Neuronal stem cell (in vitro differentiated cells): ENCODE results near the gene CTSE.

Experiments used
- DNase-seq: peaks from one replicate; pipeline ENCODE4 v3.0.0-alpha.2; 2013; ENCODE audit warnings: low spot score
- H2AFZ ChIP-seq: one replicate; pipeline ENCODE4 v1.6.1; 2013; ENCODE audit warnings: mild to moderate bottlenecking, low read length, inconsistent platforms
- H2AK5ac ChIP-seq: 2 replicates; pipeline ENCODE4 v1.6.1; 2013; ENCODE audit warnings: low read depth, mild to moderate bottlenecking, inconsistent platforms, low read length, moderate library complexity, mixed read lengths
- H2BK120ac ChIP-seq: 2 replicates; pipeline ENCODE4 v1.6.1; 2013; ENCODE audit warnings: low read depth, mild to moderate bottlenecking, inconsistent platforms, low read length, moderate library complexity, mixed read lengths
- H2BK12ac ChIP-seq: one replicate; pipeline ENCODE4 v1.6.1; 2013; ENCODE audit warnings: low read length, inconsistent platforms
- H2BK15ac ChIP-seq: 2 replicates; pipeline ENCODE4 v1.6.1; 2013; ENCODE audit warnings: mild to moderate bottlenecking, low read length, inconsistent platforms, mixed read lengths
- H2BK5ac ChIP-seq: one replicate; pipeline ENCODE4 v1.6.1; 2013; ENCODE audit warnings: inconsistent platforms, mild to moderate bottlenecking, low read length, moderate library complexity
- H3K14ac ChIP-seq: one replicate; pipeline ENCODE4 v1.6.1; 2013; ENCODE audit warnings: low read length, inconsistent platforms
- H3K18ac ChIP-seq: 2 replicates; pipeline ENCODE4 v1.6.1; 2013; ENCODE audit warnings: low read length, inconsistent platforms
- H3K23ac ChIP-seq: 2 replicates; pipeline ENCODE4 v1.6.1; 2013; ENCODE audit warnings: low read depth, mild to moderate bottlenecking, mixed read lengths, low read length, inconsistent platforms; ENCODE audit not compliant: poor library complexity
- H3K27ac ChIP-seq: replicated peaks from 3 replicates; pipeline ENCODE4 v1.5.1; 2013; ENCODE audit warnings: low read length, inconsistent platforms
- H3K27me3 ChIP-seq, 3 experiments: 2 replicates each; pipeline ENCODE4 v1.6.1; 2013; ENCODE audit warnings: low read length in 3 of 3, mild to moderate bottlenecking in 2 of 3, inconsistent platforms in 1 of 3, low read depth in 1 of 3, mixed read lengths in 1 of 3, moderate library complexity in 1 of 3; ENCODE audit not compliant: control insufficient read depth in 3 of 3, insufficient read depth in 3 of 3
- H3K36me3 ChIP-seq, 2 donors: replicated peaks in 1 of 2; 2 replicates each; pipeline ENCODE4 v1.6.1; 2013; ENCODE audit warnings: low read length in 2 of 2; ENCODE audit not compliant: control insufficient read depth in 2 of 2, insufficient read depth in 2 of 2
- H3K4ac ChIP-seq: 2 replicates; pipeline ENCODE4 v1.6.1; 2013; ENCODE audit warnings: inconsistent platforms, mild to moderate bottlenecking, low read length, moderate library complexity
- H3K4me1 ChIP-seq, 2 donors: 1 replicate in 1 of 2; 2 replicates in 1 of 2; pipeline ENCODE4 v1.6.1; 2013; ENCODE audit warnings: low read length in 2 of 2, low read depth in 1 of 2; ENCODE audit not compliant: control insufficient read depth in 2 of 2, insufficient read depth in 1 of 2
- H3K4me2 ChIP-seq: one replicate; pipeline ENCODE4 v1.6.1; 2013; ENCODE audit warnings: mild to moderate bottlenecking, low read length, inconsistent platforms; ENCODE audit not compliant: insufficient read depth, poor library complexity, severe bottlenecking
- H3K4me3 ChIP-seq, 2 donors: 2 replicates each; pipeline ENCODE4 v1.5.1; 2013; ENCODE audit warnings: low read length in 2 of 2, mild to moderate bottlenecking in 2 of 2, inconsistent platforms in 1 of 2, moderate library complexity in 1 of 2
- H3K79me1 ChIP-seq: one replicate; pipeline ENCODE4 v1.6.1; 2013; ENCODE audit warnings: low read depth, mild to moderate bottlenecking, inconsistent platforms, low read length, moderate library complexity
- H3K9ac ChIP-seq: one replicate; pipeline ENCODE4 v1.6.1; 2013; ENCODE audit warnings: mild to moderate bottlenecking, low read depth, low read length, inconsistent platforms; ENCODE audit not compliant: poor library complexity
- H3K9me3 ChIP-seq, 2 donors: replicated peaks in 1 of 2; 2 replicates each; pipeline versions ENCODE3 to v1.6.1; 2013; ENCODE audit warnings: low read length in 2 of 2, mild to moderate bottlenecking in 2 of 2, inconsistent platforms in 1 of 2, low read depth in 1 of 2, mixed read lengths in 1 of 2, moderate library complexity in 1 of 2; ENCODE audit not compliant: control insufficient read depth in 2 of 2, insufficient read depth in 1 of 2
- H4K8ac ChIP-seq: one replicate; pipeline ENCODE4 v1.6.1; 2013; ENCODE audit warnings: low read depth, mild to moderate bottlenecking, inconsistent platforms, low read length, moderate library complexity
- H4K91ac ChIP-seq: one replicate; pipeline ENCODE4 v1.6.1; 2013; ENCODE audit warnings: low read length, low read depth, mild to moderate bottlenecking, inconsistent platforms; ENCODE audit not compliant: poor library complexity
- WGBS, 2 donors: extraction: QIAGEN DNeasy Blood & Tissue Kit; methylation state at CpG; one replicate each; pipeline ENCODE4 v1.1.7; 2013; ENCODE audit warnings: missing lambda C conversion rate in 2 of 2, mixed read lengths in 1 of 2; ENCODE audit not compliant: insufficient read length in 2 of 2, insufficient replicate concordance in 1 of 2; ENCODE audit errors: extremely low coverage in 2 of 2; 5-methylcytosine and 5-hydroxymethylcytosine counted together

CTSE gene

GRCh38 chr1:206049293-206049692, 25.6 kb upstream of the CTSE start:
- no peak overlapping the region for H3K4me3 ChIP-seq
- no peak overlapping the region for H3K9ac ChIP-seq
- no peak overlapping the region for H2BK120ac ChIP-seq
- no peak overlapping the region for H2AK5ac ChIP-seq
- H2BK5ac ChIP-seq = no peak overlapping the region
- no peak overlapping the region for H3K18ac ChIP-seq
- no peaks in the 10 kb centered on the region for H3K36me3 ChIP-seq
- no peak overlapping the region for H3K4ac ChIP-seq
- H3K4me1 ChIP-seq = no peaks in the 10 kb centered on the region
- H3K23ac ChIP-seq = no peak overlapping the region
- no peak overlapping the region for H3K27ac ChIP-seq
- H2AFZ ChIP-seq = no peak overlapping the region
- no peak overlapping the region for H3K14ac ChIP-seq
- no peak overlapping the region for H2BK15ac ChIP-seq
- no peak overlapping the region for H3K4me2 ChIP-seq
- no peaks in the 10 kb centered on the region for H3K27me3 ChIP-seq
- no peak overlapping the region for H4K8ac ChIP-seq
- no peak for DNase-seq
- no peak overlapping the region for H4K91ac ChIP-seq
- no peak overlapping the region for H2BK12ac ChIP-seq
- no peaks in the 10 kb centered on the region for H3K79me1 ChIP-seq
- peaks cover 0 to 4% of the 10 kb centered on the region in 2 donors for H3K9me3 ChIP-seq

GRCh38 chr1:206048582-206048981, 24.9 kb upstream of the CTSE start:
- Histone ChIP-seq H2BK5ac (no peak overlapping the region), H3K4me2 (no peak overlapping the region), H3K4me1 (no peaks in the 10 kb centered on the region), H3K23ac (no peak overlapping the region), H3K9me3 (peaks cover 0 to 4% of the 10 kb centered on the region in 2 donors), H3K4me3 (no peak overlapping the region), H2BK15ac (no peak overlapping the region), H3K18ac (no peak overlapping the region), H4K91ac (no peak overlapping the region), H3K9ac (no peak overlapping the region), H2AK5ac (no peak overlapping the region), H3K36me3 (no peaks in the 10 kb centered on the region), H3K79me1 (no peaks in the 10 kb centered on the region), H2AFZ (no peak overlapping the region), H3K4ac (no peak overlapping the region), H3K27me3 (no peaks in the 10 kb centered on the region), H2BK12ac (no peak overlapping the region), H2BK120ac (no peak overlapping the region), H3K27ac (no peak overlapping the region), H4K8ac (no peak overlapping the region), H3K14ac (no peak overlapping the region)
- no peak for DNase-seq
- no CpG with 5 or more reads among the region's 6 CpGs for WGBS, 2 donors

GRCh38 chr1:206047271-206047670, 23.6 kb upstream of the CTSE start:
- Histone ChIP-seq H3K27ac (no peak overlapping the region), H3K9ac (no peak overlapping the region), H3K14ac (no peak overlapping the region), H3K18ac (no peak overlapping the region), H2BK5ac (no peak overlapping the region), H2AK5ac (no peak overlapping the region), H3K4ac (no peak overlapping the region), H4K91ac (no peak overlapping the region), H3K27me3 (no peaks in the 10 kb centered on the region), H3K9me3 (no peaks in the 10 kb centered on the region), H3K4me2 (no peak overlapping the region), H2BK12ac (no peak overlapping the region), H3K79me1 (no peaks in the 10 kb centered on the region), H2BK120ac (no peak overlapping the region), H4K8ac (no peak overlapping the region), H3K23ac (no peak overlapping the region), H2BK15ac (no peak overlapping the region), H3K36me3 (no peaks in the 10 kb centered on the region), H2AFZ (no peak overlapping the region), H3K4me1 (no peaks in the 10 kb centered on the region), H3K4me3 (no peak overlapping the region)
- no peak for DNase-seq
- WGBS, 2 donors = no CpG with 5 or more reads among the region's 4 CpGs

GRCh38 chr1:206041640-206042039, 17.9 kb upstream of the CTSE start:
- no peak overlapping the region for H2BK5ac ChIP-seq
- peak overlapping the region; percentile 76 for H3K18ac ChIP-seq
- no peak overlapping the region for H3K27ac ChIP-seq
- H3K9me3 ChIP-seq = no peaks in the 10 kb centered on the region
- no peak overlapping the region for H4K8ac ChIP-seq
- no peaks in the 10 kb centered on the region for H3K36me3 ChIP-seq
- H2AK5ac ChIP-seq = no peak overlapping the region
- no peak overlapping the region for H2BK15ac ChIP-seq
- peaks cover 0 to 10% of the 10 kb centered on the region in 2 donors for H3K4me1 ChIP-seq
- no peaks in the 10 kb centered on the region for H3K79me1 ChIP-seq
- peak overlapping the region; percentile 59 for H2AFZ ChIP-seq
- no peak for DNase-seq
- no peak overlapping the region for H2BK120ac ChIP-seq
- H3K4ac ChIP-seq = no peak overlapping the region
- peaks cover 0 to 26% (median 2%) of the 10 kb centered on the region in 3 experiments for H3K27me3 ChIP-seq
- H4K91ac ChIP-seq = no peak overlapping the region
- peak overlapping the region; percentile 41 for H2BK12ac ChIP-seq
- no peak overlapping the region for H3K4me3 ChIP-seq
- WGBS, 2 donors = no CpG with 5 or more reads among the region's 7 CpGs
- no peak overlapping the region for H3K4me2 ChIP-seq
- peak overlapping the region; percentile 72 for H3K9ac ChIP-seq
- no peak overlapping the region for H3K23ac ChIP-seq
- peak overlapping the region; percentile 89 for H3K14ac ChIP-seq
